Measurements from ENCODE around the gene SYNPO. TPM values are rescaled to one million over a fixed set of nuclear protein-coding genes. Genes with fewer than 3 reads are reported as not detected.
A peak's percentile ranks its signal among the peaks of the same experiment; 100 is the strongest.

SYNPO gene
- total and polyA plus RNA-seq, 2 donors (not counting 1 experiment from before 2014, with no cell fraction given): 6.6 to 9.8 TPM

DNA sequence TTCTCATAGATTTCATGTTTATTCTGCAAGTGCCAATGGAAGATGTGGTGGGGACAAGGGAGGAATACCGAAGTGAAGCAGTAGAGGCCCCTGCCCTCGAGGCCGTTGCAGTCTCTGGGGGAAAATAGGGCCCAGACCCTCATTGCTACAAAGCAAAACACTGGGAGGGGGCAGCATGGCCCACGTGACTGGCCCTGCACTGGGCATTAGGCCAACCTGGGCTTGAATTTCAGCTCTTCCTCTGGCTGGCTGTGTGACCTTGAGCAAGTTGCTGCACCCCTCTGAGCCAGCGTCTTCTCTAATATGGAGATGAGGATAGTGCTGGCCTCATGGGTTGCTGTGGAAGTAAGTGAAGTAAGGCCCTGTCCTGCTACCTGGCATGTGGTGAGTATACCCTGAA, 709 bp upstream of the SYNPO start:
- no peaks in the 10 kb centered on the region for H3K79me2 ChIP-seq (ENCODE audit: control insufficient read depth, insufficient read depth, low read length)
- H4K20me1 ChIP-seq (ENCODE audit: control insufficient read depth, extremely low read depth, insufficient read depth, low read length): no peaks in the 10 kb centered on the region
- no peak for DNase-seq (ENCODE audit: low read depth in 2 of 2)
- peaks cover 66% of the 10 kb centered on the region for H3K4me1 ChIP-seq (ENCODE audit: control insufficient read depth, extremely low read depth, insufficient read depth, low read length)
- H2AFZ ChIP-seq (ENCODE audit: low read length): no peak overlapping the region
- peak overlapping the region; percentile 16 for H3K27ac ChIP-seq (ENCODE audit: insufficient read depth, low read length)
- H3K9ac ChIP-seq (ENCODE audit: insufficient read depth, low read length): no peak overlapping the region
- no peak overlapping the region for H3K4me3 ChIP-seq (replicated peaks in 1 of 4; ENCODE audit: control extremely low read depth in 1 of 4, insufficient read depth in 1 of 4, low read depth in 3 of 4, low read length in 4 of 4)
- no peak for TF ChIP-seq EZH2 (IDR thresholded peaks at IDR 0.05; ENCODE audit: low read length, missing control alignments)
- TF ChIP-seq, protein P1, sequence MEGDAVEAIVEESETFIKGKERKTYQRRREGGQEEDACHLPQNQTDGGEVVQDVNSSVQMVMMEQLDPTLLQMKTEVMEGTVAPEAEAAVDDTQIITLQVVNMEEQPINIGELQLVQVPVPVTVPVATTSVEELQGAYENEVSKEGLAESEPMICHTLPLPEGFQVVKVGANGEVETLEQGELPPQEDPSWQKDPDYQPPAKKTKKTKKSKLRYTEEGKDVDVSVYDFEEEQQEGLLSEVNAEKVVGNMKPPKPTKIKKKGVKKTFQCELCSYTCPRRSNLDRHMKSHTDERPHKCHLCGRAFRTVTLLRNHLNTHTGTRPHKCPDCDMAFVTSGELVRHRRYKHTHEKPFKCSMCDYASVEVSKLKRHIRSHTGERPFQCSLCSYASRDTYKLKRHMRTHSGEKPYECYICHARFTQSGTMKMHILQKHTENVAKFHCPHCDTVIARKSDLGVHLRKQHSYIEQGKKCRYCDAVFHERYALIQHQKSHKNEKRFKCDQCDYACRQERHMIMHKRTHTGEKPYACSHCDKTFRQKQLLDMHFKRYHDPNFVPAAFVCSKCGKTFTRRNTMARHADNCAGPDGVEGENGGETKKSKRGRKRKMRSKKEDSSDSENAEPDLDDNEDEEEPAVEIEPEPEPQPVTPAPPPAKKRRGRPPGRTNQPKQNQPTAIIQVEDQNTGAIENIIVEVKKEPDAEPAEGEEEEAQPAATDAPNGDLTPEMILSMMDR (conservative IDR thresholded peaks at IDR 0.05 in 1 of 2, IDR thresholded peaks at IDR 0.05 in 1 of 2; ENCODE audit: low read depth in 1 of 2, low read length in 2 of 2): no peak
- no peaks in the 10 kb centered on the region for H3K27me3 ChIP-seq (ENCODE audit: control insufficient read depth, insufficient read depth, low read length)
- no peaks in the 10 kb centered on the region for H3K9me3 ChIP-seq (ENCODE audit: control insufficient read depth, insufficient read depth, low read depth, low read length)
- peak overlapping the region; percentile 82 for H3K4me2 ChIP-seq (ENCODE audit: extremely low read depth, insufficient read depth, low read length)
- no peaks in the 10 kb centered on the region for H3K36me3 ChIP-seq (ENCODE audit: control insufficient read depth, insufficient read depth, low read length)

DNA sequence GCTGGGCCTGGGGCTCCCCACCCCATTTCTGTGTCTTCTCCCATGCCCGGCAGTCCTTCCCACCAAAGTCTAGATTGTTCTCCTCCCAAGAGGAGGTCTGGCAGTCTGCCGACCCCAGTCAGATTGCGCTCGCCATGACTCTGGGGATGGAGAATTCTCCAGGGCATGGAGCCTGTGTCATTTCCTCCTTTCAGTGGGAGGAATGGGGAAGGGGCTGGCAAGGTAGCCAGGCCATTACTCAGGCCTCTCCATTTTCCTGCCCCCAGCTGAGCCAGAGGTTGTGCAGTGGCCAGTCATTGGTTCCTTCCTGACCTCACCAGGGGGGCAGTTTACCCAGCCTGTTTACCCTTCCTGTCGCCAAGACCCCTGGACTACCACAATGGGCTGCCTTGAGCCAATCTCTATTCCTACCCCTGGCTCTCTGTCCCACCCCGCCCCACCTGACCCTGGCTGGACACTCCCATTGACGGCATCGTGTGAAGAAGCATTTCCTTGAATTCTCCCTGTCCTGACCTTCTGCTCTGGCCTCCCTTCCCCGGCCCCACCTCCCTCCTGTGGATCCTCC, 628 bp downstream of the SYNPO start:
- H3K9ac ChIP-seq (ENCODE audit: insufficient read depth, low read length): peak overlapping the region; percentile 46
- no peak for TF ChIP-seq EZH2 (IDR thresholded peaks at IDR 0.05; ENCODE audit: low read length, missing control alignments)
- TF ChIP-seq, protein P1 (conservative IDR thresholded peaks at IDR 0.05 in 1 of 2, IDR thresholded peaks at IDR 0.05 in 1 of 2; ENCODE audit: low read depth in 1 of 2, low read length in 2 of 2): no peak
- no peaks in the 10 kb centered on the region for H3K9me3 ChIP-seq (ENCODE audit: control insufficient read depth, insufficient read depth, low read depth, low read length)
- H3K27me3 ChIP-seq (ENCODE audit: control insufficient read depth, insufficient read depth, low read length): no peaks in the 10 kb centered on the region
- H3K4me3 ChIP-seq (replicated peaks in 1 of 4; ENCODE audit: control extremely low read depth in 1 of 4, insufficient read depth in 1 of 4, low read depth in 3 of 4, low read length in 4 of 4): peak overlapping the region; percentile 37 to 59 (median 49)
- H3K4me1 ChIP-seq (ENCODE audit: control insufficient read depth, extremely low read depth, insufficient read depth, low read length): peaks cover 71% of the 10 kb centered on the region
- DNase-seq (ENCODE audit: low read depth in 2 of 2): peak; percentile 49 to 91
- H3K36me3 ChIP-seq (ENCODE audit: control insufficient read depth, insufficient read depth, low read length): no peaks in the 10 kb centered on the region
- no peaks in the 10 kb centered on the region for H3K79me2 ChIP-seq (ENCODE audit: control insufficient read depth, insufficient read depth, low read length)
- peak overlapping the region; percentile 88 for H3K4me2 ChIP-seq (ENCODE audit: extremely low read depth, insufficient read depth, low read length)
- peak overlapping the region; percentile 89 for H3K27ac ChIP-seq (ENCODE audit: insufficient read depth, low read length)
- H2AFZ ChIP-seq (ENCODE audit: low read length): no peak overlapping the region
- H4K20me1 ChIP-seq (ENCODE audit: control insufficient read depth, extremely low read depth, insufficient read depth, low read length): no peaks in the 10 kb centered on the region

- no peaks in the 10 kb centered on the region for H3K27me3 ChIP-seq (ENCODE audit: control insufficient read depth, insufficient read depth, low read length)
- H3K9me3 ChIP-seq (ENCODE audit: control insufficient read depth, insufficient read depth, low read depth, low read length): no peaks in the 10 kb centered on the region
- H3K36me3 ChIP-seq (ENCODE audit: control insufficient read depth, insufficient read depth, low read length): no peaks in the 10 kb centered on the region
- H3K9ac ChIP-seq (ENCODE audit: insufficient read depth, low read length): peak overlapping the region; percentile 46
- no peaks in the 10 kb centered on the region for H3K79me2 ChIP-seq (ENCODE audit: control insufficient read depth, insufficient read depth, low read length)
- peak overlapping the region in 3 of 4 experiments; percentile 37 to 59 (median 51) for H3K4me3 ChIP-seq (replicated peaks in 1 of 4; ENCODE audit: control extremely low read depth in 1 of 4, insufficient read depth in 1 of 4, low read depth in 3 of 4, low read length in 4 of 4)
- no peaks in the 10 kb centered on the region for H4K20me1 ChIP-seq (ENCODE audit: control insufficient read depth, extremely low read depth, insufficient read depth, low read length)
- H3K4me2 ChIP-seq (ENCODE audit: extremely low read depth, insufficient read depth, low read length): peak overlapping the region; percentile 88
- peak overlapping the region; percentile 89 for H3K27ac ChIP-seq (ENCODE audit: insufficient read depth, low read length)
- no peak for TF ChIP-seq EZH2 (IDR thresholded peaks at IDR 0.05; ENCODE audit: low read length, missing control alignments)
- TF ChIP-seq, protein P1 (conservative IDR thresholded peaks at IDR 0.05 in 1 of 2, IDR thresholded peaks at IDR 0.05 in 1 of 2; ENCODE audit: low read depth in 1 of 2, low read length in 2 of 2): no peak
- no peak overlapping the region for H2AFZ ChIP-seq (ENCODE audit: low read length)
- peak in 1 of 2 donors; percentile 44 for DNase-seq (ENCODE audit: low read depth in 2 of 2)
- peaks cover 62% of the 10 kb centered on the region for H3K4me1 ChIP-seq (ENCODE audit: control insufficient read depth, extremely low read depth, insufficient read depth, low read length)
These were observed 1.5 kb downstream of the SYNPO start for GRCh38 chr5:150641824-150642566.

Data from fibroblast of lung (primary cell).